WTC11 (cell line): Measurements from ENCODE around the gene FOXA3.

Experiments
- CBFB ChIP-seq: sonication (generic); formaldehyde crosslinking; IDR thresholded peaks from 2 replicates; pipeline ENCODE4 v1.8.1; 2022; ENCODE audit warnings: mild to moderate bottlenecking, low read depth, missing genetic modification reagents
- ZNF232 ChIP-seq: sonication (generic); formaldehyde crosslinking; IDR thresholded peaks from 2 replicates; pipeline ENCODE4 v1.8.0; 2022; ENCODE audit warnings: mild to moderate bottlenecking, missing genetic modification reagents
- TF ChIP-seq, protein P1 (sequence below): fragments of 200-600 bp; IDR thresholded peaks from 2 replicates; pipeline ENCODE4 v1.8.0; 2022; ENCODE audit warnings: antibody characterized with exemption

DNA sequence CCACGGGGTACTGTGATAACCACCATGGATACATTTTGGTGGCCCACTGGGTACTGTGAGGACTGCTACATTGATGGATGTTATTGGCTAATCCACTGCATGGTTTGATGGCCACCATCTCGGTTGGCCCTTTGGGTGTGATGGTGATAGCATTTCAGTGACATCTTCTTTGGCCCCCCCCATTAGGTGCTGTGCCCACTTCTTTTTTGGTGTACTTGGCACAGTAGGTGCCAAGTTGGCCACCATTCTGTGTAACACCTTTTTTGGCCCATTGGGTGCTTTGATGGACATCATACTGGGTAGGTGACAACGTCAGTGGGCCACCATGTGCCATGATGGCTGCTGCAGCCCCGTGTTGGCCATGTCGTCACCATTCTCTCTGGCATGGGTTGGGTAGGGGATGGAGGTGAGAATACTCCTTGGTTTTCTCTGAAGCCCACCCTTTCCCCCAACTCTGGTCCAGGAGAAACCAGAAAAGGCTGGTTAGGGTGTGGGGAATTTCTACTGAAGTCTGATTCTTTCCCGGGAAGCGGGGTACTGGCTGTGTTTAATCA, 9.2 kb downstream of the FOXA3 start:
- TF ChIP-seq ZNF232 (CRISPR knock-in tag): no peak
- TF ChIP-seq, protein P1, sequence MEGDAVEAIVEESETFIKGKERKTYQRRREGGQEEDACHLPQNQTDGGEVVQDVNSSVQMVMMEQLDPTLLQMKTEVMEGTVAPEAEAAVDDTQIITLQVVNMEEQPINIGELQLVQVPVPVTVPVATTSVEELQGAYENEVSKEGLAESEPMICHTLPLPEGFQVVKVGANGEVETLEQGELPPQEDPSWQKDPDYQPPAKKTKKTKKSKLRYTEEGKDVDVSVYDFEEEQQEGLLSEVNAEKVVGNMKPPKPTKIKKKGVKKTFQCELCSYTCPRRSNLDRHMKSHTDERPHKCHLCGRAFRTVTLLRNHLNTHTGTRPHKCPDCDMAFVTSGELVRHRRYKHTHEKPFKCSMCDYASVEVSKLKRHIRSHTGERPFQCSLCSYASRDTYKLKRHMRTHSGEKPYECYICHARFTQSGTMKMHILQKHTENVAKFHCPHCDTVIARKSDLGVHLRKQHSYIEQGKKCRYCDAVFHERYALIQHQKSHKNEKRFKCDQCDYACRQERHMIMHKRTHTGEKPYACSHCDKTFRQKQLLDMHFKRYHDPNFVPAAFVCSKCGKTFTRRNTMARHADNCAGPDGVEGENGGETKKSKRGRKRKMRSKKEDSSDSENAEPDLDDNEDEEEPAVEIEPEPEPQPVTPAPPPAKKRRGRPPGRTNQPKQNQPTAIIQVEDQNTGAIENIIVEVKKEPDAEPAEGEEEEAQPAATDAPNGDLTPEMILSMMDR: no peak
- no peak for TF ChIP-seq CBFB
